Inflammatory macrophage treated with lipopolysaccharide for 4 hours (primary cell): ENCODE data around the gene SH3BP5L.
A peak's percentile ranks its signal among the peaks of the same experiment; 100 is the strongest.

Experiments
- DNase-seq: peaks from one replicate; pipeline ENCODE4 v3.0.0-alpha.2; 2020

Gene SH3BP5L

GRCh38 chr1:248825136-248825535, 579 bp downstream of the SH3BP5L start:
- no peak for DNase-seq

GRCh38 chr1:248824701-248825100, 1.0 kb downstream of the SH3BP5L start:
- no peak for DNase-seq

GRCh38 chr1:248824301-248824700, 1.4 kb downstream of the SH3BP5L start:
- DNase-seq = no peak

DNA sequence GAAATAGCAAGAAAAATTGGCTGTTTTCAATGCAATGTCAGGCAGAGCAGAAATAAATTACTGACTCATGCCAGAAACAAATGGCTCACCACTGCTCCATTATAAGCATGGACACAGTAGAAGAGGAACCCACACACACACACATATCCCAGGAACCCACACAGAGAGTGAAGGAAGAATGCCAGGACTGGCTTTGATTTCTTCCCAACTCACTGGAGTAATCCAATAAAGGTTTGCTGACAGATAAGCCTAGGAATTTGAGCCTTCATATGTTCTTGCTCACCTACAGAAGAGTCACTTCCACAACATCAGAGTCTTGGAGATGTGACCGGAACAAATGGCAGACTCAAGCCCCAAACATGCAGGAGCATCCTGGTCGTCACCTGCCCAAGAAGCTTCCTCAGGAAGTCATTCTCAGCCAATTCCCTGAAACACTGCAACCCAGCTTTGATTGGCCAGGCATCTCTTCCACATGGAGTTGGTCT, 2.2 kb downstream of the SH3BP5L start:
- DNase-seq = peak; percentile 51

DNA sequence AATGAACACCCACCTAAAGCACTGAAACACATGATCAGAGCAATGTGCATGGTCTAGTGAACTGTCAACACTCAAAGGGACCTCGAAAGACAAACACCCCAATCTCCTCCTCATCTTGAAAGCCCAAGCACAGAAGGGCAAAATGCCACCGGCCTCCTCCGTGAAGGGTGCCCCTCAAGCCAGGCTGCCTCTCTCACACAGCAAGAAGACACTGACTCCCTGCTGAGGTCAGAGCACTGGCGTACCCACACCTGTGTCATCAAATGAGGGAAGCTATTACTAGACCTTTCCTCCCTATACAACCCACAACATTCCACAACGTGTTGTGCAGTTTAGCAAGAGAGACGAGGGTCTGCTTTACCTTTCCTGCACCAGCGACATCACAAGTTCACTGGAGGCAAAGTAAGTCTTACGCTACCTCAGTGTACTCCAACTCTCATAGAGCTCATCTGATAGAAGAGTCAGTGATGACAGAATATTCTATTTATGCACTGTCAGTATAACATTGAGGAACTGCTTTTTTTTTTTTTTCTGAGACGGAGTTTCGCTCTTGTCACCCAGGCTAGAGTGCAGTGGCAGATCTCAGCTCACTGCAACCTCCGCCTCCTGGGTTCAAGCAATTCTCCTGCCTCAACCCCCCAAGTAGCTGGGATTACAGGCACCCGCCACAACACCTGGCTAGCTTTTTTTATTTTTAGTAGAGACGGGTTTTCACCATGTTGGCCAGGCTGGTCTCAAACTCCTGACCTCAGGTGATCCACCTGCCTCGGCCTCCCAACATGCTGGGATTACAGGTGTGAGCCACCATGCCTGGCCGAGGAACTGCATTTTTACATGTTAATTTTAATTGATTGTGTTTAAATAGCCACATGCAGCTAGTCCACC, 3.3 kb downstream of the SH3BP5L start:
- DNase-seq = peak; percentile 90

DNA sequence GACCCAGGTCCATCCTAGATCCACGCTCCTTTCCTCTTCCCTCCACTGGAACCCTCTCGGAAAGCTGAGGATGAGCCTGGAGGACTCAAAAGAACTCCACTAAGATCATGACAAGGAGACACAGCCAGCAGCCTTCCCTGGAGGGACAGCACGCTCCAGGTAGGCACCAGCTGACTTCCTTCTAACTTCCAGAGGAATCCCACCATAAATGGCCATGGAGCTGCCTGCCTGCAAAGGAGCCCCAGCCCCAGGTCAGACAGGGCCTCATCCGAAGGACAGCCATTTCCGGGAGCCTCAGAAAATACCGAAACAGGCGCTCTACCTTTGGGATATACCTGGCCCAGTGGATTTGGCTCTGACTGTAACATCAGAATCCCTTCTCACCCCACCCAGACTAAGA, 4.1 kb downstream of the SH3BP5L start:
- DNase-seq = no peak

- DNase-seq = no peak
Observed at GRCh38 chr1:248821101-248821500, 4.6 kb downstream of the SH3BP5L start.

DNA sequence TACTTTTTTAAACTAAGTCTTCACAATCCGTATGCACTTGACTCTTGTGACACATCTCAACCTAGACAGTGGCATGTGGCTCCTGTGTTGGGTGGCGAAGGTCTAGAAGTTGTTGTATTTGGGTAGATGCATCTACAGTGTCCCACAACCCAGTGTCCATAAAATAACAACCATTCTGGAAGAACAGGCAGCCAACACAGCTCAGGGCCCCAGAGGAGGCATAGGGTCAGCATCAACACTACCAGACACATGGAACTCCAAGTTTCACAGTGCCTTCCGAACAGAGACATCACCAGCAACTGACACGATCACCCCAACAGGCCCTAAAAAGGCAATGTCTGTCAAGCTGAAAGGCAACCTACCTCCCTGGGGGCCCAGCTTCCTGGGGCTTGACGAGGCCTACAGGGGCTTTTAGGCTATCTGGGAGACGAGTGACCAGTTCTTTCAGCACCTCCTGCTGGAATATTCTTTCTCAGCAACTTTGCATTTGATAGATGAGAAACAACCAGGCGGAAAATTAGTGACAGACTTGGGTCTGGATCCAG, 5.6 kb downstream of the SH3BP5L start:
- DNase-seq = no peak

DNA sequence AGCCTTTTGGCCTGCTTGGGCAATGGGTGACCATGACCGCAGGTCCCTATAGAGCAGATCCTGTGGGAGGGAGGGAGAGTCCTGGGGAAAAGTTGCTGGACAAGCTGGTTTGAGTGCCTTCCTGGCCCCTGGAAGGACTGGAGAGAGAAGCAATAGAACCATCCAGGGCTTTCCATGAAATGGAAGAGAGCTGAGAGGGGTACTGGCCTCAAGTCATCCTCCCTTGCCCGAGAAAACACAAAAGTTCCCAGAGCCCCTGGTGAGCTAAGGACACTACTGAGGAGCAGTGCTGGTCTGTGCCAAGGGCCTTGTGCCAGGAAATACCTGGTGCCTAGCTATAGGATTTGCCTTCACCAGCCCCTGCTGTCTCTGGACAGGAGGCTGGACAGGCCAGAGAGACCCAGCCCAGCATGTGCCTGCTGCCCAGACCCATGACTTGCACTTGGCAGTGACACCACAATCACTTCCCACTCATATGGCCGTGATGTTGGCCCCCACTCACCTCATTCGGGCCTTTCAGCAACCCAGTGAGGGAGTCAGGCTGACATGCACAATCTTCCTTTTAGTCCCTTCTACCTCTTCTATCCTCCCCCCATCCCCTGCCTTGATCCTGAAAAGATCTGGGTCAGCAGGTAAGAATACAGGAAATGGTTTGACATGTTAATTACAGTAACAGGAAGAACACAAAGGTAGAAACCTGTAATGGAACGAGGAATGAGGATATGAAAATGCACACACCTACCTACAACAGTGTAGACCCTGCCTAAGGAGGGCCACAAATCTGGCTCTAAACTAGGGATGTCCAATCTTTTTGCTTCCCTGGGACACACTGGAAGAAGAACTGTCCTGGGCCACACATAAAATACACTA, 7.0 kb downstream of the SH3BP5L start:
- no peak for DNase-seq

DNA sequence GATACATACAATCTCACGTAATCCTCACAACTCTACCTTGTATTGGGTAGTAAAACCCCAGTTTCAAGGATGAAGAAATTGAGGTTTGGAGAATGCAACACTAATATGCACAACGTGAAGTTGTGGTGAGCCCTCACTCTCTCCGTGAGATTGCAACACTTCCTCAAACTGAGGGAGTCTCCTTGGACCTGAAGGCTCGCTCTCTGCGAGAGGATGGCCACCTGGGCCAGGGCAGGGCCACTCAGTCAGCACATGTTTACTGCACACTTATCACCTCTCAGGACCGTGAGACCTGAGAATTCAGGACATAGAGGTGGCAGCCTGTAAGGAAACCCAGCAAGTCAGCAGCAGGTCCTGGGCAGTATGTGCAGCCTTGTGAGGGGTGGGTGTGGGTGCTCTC, 8.7 kb downstream of the SH3BP5L start:
- DNase-seq = peak; percentile 68

GRCh38 chr1:248816042-248816851, 9.5 kb downstream of the SH3BP5L start:
- no peak for DNase-seq

- no peak for DNase-seq
Observed at GRCh38 chr1:248815407-248816034, 10.2 kb downstream of the SH3BP5L start.

DNA sequence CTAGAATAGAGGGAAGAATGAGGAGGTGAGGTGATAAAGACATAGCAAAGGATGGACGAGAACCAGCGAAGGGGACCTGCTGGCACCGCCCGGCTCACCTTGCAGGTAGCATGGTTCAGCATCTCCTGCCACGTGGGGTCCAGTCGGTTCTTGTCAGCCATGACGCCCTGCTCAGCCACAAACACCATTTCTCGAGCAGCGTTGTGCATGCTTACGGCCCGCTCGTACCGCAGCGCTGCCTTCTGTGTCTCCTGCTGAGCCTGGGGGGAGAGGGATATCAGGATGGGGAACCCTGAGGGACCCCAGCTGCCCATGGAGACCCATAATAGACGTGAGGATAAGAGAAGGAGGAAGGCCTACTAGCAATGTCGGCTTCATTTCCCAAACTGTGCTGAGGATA, 11.4 kb downstream of the SH3BP5L start:
- DNase-seq = no peak

GRCh38 chr1:248813546-248813945, 12.2 kb downstream of the SH3BP5L start:
- DNase-seq = no peak

- DNase-seq = no peak
Observed at GRCh38 chr1:248812736-248813425, 12.8 kb downstream of the SH3BP5L start.

DNA sequence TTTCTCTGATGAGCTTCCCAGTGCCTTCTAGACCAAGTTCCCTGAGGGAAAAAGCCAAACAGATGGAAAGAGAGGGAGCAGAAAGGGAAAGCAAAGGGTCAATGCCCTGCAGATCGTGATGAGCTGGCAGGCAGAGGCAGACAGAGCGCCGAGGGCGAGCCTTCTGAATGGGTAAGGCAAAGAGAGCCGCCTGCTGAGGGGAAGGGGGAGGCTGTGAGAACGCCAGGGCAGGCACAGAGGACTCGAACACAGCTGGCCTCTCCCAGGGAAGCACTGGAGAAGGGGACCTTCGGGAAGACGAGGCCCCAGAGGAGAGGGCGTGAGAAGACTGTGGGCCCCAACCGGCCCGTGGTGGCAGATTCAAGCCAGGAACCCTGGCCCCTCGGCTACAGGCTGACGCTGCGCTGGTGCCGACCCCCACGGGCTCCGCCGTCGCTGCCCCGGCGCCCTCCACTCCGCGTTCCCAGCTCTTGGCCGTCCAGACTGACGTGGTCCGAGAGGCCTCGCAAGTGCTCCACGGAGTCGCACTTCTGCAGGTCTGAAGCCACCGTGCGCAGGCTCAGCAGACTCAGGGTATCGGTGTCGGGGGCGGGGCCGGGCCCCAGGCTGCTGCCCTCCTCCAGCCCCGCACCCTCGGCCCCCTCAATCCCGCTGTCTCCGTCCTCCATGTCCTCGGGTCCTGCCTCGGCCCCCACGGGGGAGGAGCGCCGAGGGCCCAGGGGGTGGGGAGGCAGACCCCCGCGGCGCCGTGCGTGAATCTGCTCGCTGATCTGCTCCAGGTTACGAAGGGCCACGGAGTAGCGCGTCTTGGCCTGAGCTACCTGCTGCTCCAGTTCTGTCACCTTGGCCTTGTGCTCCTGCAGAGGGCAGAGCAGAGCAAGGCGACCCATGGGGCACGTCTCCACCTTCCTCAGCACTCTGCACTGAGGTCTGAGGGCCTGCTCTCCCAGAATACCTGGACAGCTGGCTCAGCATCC, 13.9 kb downstream of the SH3BP5L start:
- DNase-seq = no peak

DNA sequence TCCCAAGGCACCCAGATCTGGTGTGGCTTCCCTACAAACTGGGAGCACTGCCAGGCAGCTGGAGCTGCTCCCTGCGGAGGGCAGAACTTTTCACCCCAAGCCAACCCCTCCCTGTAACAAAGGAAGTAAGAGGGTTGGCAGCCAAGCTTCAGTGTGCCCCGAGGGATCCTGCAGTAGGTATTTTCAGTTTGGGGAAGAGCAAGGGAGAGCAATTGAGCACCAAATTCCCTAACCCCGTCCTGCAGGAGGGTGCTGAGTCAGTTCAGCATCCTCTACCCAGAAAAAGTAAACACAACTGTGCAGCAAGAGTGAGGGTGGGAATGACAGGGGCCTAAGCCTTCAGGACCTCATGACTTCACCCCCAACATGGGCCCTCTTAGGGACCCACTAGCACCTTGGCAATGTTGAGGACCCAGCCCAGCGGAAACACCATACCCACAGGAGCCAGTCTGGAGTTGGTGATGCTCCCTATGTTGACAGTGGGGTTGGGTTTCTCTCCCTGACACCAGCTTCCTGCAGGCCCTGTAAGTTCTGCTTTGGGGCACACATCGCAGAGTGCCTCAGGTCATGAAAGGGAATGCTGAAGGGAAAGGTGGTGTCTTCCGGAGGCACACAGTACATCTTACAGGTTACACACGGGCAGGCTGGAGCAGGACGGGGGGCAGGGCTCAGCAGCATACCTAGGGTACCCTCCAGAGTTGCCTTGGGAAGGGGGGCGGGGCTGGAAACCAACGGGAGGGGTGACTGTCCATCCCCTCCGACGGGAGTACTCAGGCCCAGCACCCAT, 14.8 kb downstream of the SH3BP5L start:
- no peak for DNase-seq

GRCh38 chr1:248810000-248810726, 15.6 kb downstream of the SH3BP5L start:
- no peak for DNase-seq

DNA sequence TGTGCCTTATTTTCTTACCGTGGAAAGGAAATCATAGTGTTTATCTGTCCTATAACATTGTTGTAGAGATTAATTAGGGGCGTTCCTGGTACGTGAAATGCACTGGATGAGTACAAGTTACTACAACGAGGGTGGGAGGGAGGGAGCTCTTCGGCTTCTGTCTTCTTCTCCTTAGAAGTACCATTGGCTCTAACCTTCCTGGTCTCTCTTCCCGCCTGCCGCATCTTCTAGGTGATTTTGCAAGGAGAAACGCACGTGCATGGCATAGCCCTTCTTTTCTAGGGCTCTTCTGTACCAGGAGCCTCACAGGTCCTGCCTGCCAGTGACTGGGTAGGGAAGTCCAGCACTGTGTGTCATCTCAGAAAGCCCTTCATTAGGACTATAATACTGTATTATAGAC, 16.8 kb downstream of the SH3BP5L start:
- DNase-seq = no peak
